ENCODE measurements around the gene TRIM2. TPM values are rescaled to one million over a fixed set of nuclear protein-coding genes. Genes with fewer than 3 reads are reported as not detected.

The TRIM2 gene
- total RNA-seq, 3 donors from 2014 or later: 26.7 to 109 (median 52.4) TPM

DNA sequence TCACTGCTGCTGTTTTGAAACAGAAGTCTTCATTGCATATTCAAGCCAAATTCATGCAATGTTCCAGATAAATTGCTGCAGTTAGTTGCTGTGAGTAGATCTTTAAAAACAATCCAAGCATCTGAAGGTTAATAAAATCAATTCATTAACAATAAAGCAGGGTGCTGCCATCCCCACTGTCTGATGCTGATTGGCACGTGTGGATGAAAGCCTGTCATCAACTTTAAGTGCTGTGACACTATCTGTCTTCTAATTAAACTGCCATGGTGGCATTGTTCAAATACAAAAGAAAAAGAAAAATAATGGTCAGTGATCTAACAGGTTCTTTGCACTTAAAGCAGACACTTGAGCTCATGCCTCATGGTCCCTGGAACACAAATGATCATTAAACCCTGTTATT, 77.2 kb downstream of the TRIM2 start:
- H3K27me3 ChIP-seq: no peaks in the 10 kb centered on the region
- H3K36me3 ChIP-seq: no peaks in the 10 kb centered on the region
- peaks cover 0 to 4% of the 10 kb centered on the region in 2 donors for H3K9me3 ChIP-seq
- intact Hi-C loops (cut with DNase I; ENCODE audit: low total_unique reads): no loop called here
- no peak overlapping the region for H3K4me3 ChIP-seq
- no peak overlapping the region for H3K27ac ChIP-seq
- peaks cover 0 to 6% of the 10 kb centered on the region in 2 donors for H3K4me1 ChIP-seq
- no peak for TF ChIP-seq POLR2AphosphoS5 (IDR thresholded peaks at IDR 0.05)
- no peak for TF ChIP-seq POLR2A (IDR thresholded peaks at IDR 0.05)
- TF ChIP-seq, protein P1, sequence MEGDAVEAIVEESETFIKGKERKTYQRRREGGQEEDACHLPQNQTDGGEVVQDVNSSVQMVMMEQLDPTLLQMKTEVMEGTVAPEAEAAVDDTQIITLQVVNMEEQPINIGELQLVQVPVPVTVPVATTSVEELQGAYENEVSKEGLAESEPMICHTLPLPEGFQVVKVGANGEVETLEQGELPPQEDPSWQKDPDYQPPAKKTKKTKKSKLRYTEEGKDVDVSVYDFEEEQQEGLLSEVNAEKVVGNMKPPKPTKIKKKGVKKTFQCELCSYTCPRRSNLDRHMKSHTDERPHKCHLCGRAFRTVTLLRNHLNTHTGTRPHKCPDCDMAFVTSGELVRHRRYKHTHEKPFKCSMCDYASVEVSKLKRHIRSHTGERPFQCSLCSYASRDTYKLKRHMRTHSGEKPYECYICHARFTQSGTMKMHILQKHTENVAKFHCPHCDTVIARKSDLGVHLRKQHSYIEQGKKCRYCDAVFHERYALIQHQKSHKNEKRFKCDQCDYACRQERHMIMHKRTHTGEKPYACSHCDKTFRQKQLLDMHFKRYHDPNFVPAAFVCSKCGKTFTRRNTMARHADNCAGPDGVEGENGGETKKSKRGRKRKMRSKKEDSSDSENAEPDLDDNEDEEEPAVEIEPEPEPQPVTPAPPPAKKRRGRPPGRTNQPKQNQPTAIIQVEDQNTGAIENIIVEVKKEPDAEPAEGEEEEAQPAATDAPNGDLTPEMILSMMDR (IDR thresholded peaks at IDR 0.05): no peak
- no peak for DNase-seq (ENCODE audit: low spot score in 2 of 2)

GRCh38 chr4:153282023-153282422, 77.8 kb downstream of the TRIM2 start:
- Histone ChIP-seq H3K9me3 (peaks cover 0 to 4% of the 10 kb centered on the region in 2 donors), H3K4me3 (no peak overlapping the region), H3K27ac (no peak overlapping the region), H3K27me3 (no peaks in the 10 kb centered on the region), H3K36me3 (no peaks in the 10 kb centered on the region), H3K4me1 (peaks cover 0 to 6% of the 10 kb centered on the region in 2 donors)
- intact Hi-C loops (cut with DNase I; ENCODE audit: low total_unique reads): no loop called here
- DNase-seq (ENCODE audit: low spot score in 2 of 2): no peak
- TF ChIP-seq, protein P1 (IDR thresholded peaks at IDR 0.05): no peak
- TF ChIP-seq POLR2AphosphoS5 (IDR thresholded peaks at IDR 0.05): no peak
- no peak for TF ChIP-seq POLR2A (IDR thresholded peaks at IDR 0.05)

DNA sequence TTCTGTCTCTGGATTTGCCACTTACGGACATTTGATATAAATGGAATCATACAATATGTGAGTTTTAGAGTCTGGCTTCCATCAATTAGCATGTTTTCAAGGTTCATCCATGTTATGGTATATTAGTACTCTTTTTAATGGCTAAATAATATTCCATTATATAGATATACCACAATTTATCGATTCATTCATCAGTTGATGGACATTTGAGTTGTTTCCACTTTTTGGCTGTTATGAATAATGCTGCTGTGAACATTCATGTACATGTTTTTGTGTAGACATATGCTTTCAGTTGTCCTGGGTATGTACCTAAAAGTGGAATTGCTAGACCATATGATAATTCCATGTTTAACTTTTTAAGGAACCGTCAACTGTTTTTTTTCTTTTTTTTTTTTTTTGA, 79.0 kb downstream of the TRIM2 start:
- H3K27me3 ChIP-seq: no peaks in the 10 kb centered on the region
- intact Hi-C loops (cut with DNase I; ENCODE audit: low total_unique reads): no loop called here
- no peaks in the 10 kb centered on the region for H3K36me3 ChIP-seq
- no peaks in the 10 kb centered on the region for H3K4me1 ChIP-seq
- no peak for DNase-seq (ENCODE audit: low spot score in 2 of 2)
- H3K27ac ChIP-seq: no peak overlapping the region
- TF ChIP-seq POLR2A (IDR thresholded peaks at IDR 0.05): no peak
- TF ChIP-seq, protein P1 (IDR thresholded peaks at IDR 0.05): no peak
- no peak for TF ChIP-seq POLR2AphosphoS5 (IDR thresholded peaks at IDR 0.05)
- H3K9me3 ChIP-seq: peaks cover 0 to 9% of the 10 kb centered on the region in 2 donors
- no peak overlapping the region for H3K4me3 ChIP-seq

GRCh38 chr4:153290134-153290533, 85.9 kb downstream of the TRIM2 start:
- intact Hi-C loops (cut with DNase I; ENCODE audit: low total_unique reads): no loop called here
- no peak for DNase-seq (ENCODE audit: low spot score in 2 of 2)
- H3K4me3 ChIP-seq: no peak overlapping the region
- no peaks in the 10 kb centered on the region for H3K36me3 ChIP-seq
- TF ChIP-seq, protein P1 (IDR thresholded peaks at IDR 0.05): no peak
- TF ChIP-seq POLR2AphosphoS5 (IDR thresholded peaks at IDR 0.05) (no peak), POLR2A (IDR thresholded peaks at IDR 0.05) (no peak)
- no peak overlapping the region for H3K27ac ChIP-seq
- peaks cover 0 to 7% of the 10 kb centered on the region in 2 donors for H3K9me3 ChIP-seq
- peaks cover 0 to 7% of the 10 kb centered on the region in 2 donors for H3K4me1 ChIP-seq
- H3K27me3 ChIP-seq: no peaks in the 10 kb centered on the region

DNA sequence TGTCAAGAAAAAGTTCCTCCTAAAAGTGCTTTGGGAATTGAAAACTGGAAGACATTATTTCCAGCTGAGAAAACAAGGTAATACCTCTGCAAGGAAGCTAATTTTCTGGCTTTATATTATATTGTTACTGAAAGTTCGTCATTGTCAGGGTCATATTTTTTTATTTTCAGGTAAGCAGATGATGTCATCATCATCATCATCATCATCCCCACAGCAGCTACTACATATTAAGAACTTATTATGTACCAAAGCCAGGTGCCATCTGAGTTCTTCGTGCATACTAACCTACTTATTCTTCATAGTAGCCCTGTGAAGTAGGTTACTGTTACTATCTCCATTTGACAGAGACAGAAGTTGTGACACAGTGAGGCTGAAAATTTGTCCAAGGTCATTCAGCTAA, 87.3 kb downstream of the TRIM2 start:
- DNase-seq (ENCODE audit: low spot score in 2 of 2): no peak
- intact Hi-C loops (cut with DNase I; ENCODE audit: low total_unique reads): no loop called here
- TF ChIP-seq, protein P1 (IDR thresholded peaks at IDR 0.05): no peak
- TF ChIP-seq POLR2AphosphoS5 (IDR thresholded peaks at IDR 0.05) (no peak), POLR2A (IDR thresholded peaks at IDR 0.05) (no peak)
- no peaks in the 10 kb centered on the region for H3K27me3 ChIP-seq
- H3K9me3 ChIP-seq: peaks cover 0 to 7% of the 10 kb centered on the region in 2 donors
- no peak overlapping the region for H3K4me3 ChIP-seq
- H3K4me1 ChIP-seq: peaks cover 0 to 7% of the 10 kb centered on the region in 2 donors
- no peaks in the 10 kb centered on the region for H3K36me3 ChIP-seq
- H3K27ac ChIP-seq: no peak overlapping the region
